ENCODE measurements around the gene SH3TC1. TPM values are rescaled to one million over a fixed set of nuclear protein-coding genes. Genes with fewer than 3 reads are reported as not detected.

The SH3TC1 gene
- polyA plus RNA-seq, 3 donors, result 36.9 to 85.7 (median 41.9) TPM

GRCh38 chr4:8163026-8163425 is 36.1 kb upstream of the SH3TC1 start:
- TF ChIP-seq CTCF (IDR thresholded peaks at IDR 0.05), result no peak
- H3K9me3 Mint-ChIP-seq, result peaks cover 2 to 9% (median 2%) of the 10 kb centered on the region in 7 donors
- Histone ChIP-seq H3K79me2 (ENCODE audit: insufficient read depth, low read length) (no peaks in the 10 kb centered on the region), H3K4me2 (replicated peaks; ENCODE audit: extremely low read depth, low read length, poor library complexity, severe bottlenecking) (no peak overlapping the region), H3K4me3 (replicated peaks in 1 of 3; ENCODE audit: low read depth in 2 of 3, low read length in 3 of 3) (no peak overlapping the region), H3K27me3 (ENCODE audit: control insufficient read depth in 2 of 2, insufficient read depth in 2 of 2, low read length in 2 of 2) (peaks cover 4 to 11% of the 10 kb centered on the region in 2 donors), H3K9me3 (replicated peaks in 1 of 2; ENCODE audit: control insufficient read depth in 1 of 2, insufficient read depth in 1 of 2, low read length in 2 of 2) (no peaks in the 10 kb centered on the region), H3K27ac (ENCODE audit: low read depth in 1 of 2, low read length in 2 of 2) (no peak overlapping the region), H4K20me1 (ENCODE audit: insufficient read depth, low read length) (no peaks in the 10 kb centered on the region), H2AFZ (ENCODE audit: insufficient read depth, low read depth, low read length, poor library complexity, severe bottlenecking) (no peak overlapping the region), H3K9ac (ENCODE audit: insufficient read depth, low read length, poor library complexity, severe bottlenecking) (no peak overlapping the region), H3K4me1 (ENCODE audit: control insufficient read depth in 1 of 2, insufficient read depth in 2 of 2, low read length in 2 of 2) (peaks cover 26 to 37% of the 10 kb centered on the region in 2 donors), H3K36me3 (replicated peaks in 1 of 2; ENCODE audit: control insufficient read depth in 1 of 2, insufficient read depth in 2 of 2, low read length in 2 of 2) (no peaks in the 10 kb centered on the region)
- H3K27me3 Mint-ChIP-seq (ENCODE audit: low read depth in 3 of 3), result peaks cover 20 to 41% (median 29%) of the 10 kb centered on the region in 3 donors
- no peak for DNase-seq
- intact Hi-C loops (cut with micrococcal nuclease), result no loop called here
- H3K4me1 Mint-ChIP-seq, result peaks cover 28% of the 10 kb centered on the region
- 92% methylated on average over 6 of the region's 7 CpGs for WGBS (ENCODE audit: insufficient coverage)
- peak overlapping the region in 1 of 7 donors; percentile 41 for H3K27ac Mint-ChIP-seq
- H3K36me3 Mint-ChIP-seq, result no peaks in the 10 kb centered on the region
- no peak overlapping the region for H3K4me3 Mint-ChIP-seq

- 94% methylated on average over 18 of the region's 19 CpGs for WGBS (ENCODE audit: insufficient coverage)
- H3K4me3 ChIP-seq (replicated peaks in 1 of 3; ENCODE audit: low read depth in 2 of 3, low read length in 3 of 3), result no peak overlapping the region
- no peaks in the 10 kb centered on the region for H4K20me1 ChIP-seq (ENCODE audit: insufficient read depth, low read length)
- TF ChIP-seq CTCF (IDR thresholded peaks at IDR 0.05), result no peak
- no peaks in the 10 kb centered on the region for H3K36me3 ChIP-seq (replicated peaks in 1 of 2; ENCODE audit: control insufficient read depth in 1 of 2, insufficient read depth in 2 of 2, low read length in 2 of 2)
- peaks cover 27 to 37% of the 10 kb centered on the region in 2 donors for H3K4me1 ChIP-seq (ENCODE audit: control insufficient read depth in 1 of 2, insufficient read depth in 2 of 2, low read length in 2 of 2)
- no peaks in the 10 kb centered on the region for H3K36me3 Mint-ChIP-seq
- no peak overlapping the region for H2AFZ ChIP-seq (ENCODE audit: insufficient read depth, low read depth, low read length, poor library complexity, severe bottlenecking)
- H3K4me2 ChIP-seq (replicated peaks; ENCODE audit: extremely low read depth, low read length, poor library complexity, severe bottlenecking), result no peak overlapping the region
- H3K27me3 ChIP-seq (ENCODE audit: control insufficient read depth in 2 of 2, insufficient read depth in 2 of 2, low read length in 2 of 2), result peaks cover 0 to 7% of the 10 kb centered on the region in 2 donors
- H3K9ac ChIP-seq (ENCODE audit: insufficient read depth, low read length, poor library complexity, severe bottlenecking), result no peak overlapping the region
- H3K9me3 Mint-ChIP-seq, result peaks cover 6 to 15% (median 8%) of the 10 kb centered on the region in 7 donors
- H3K4me3 Mint-ChIP-seq, result no peak overlapping the region
- H3K9me3 ChIP-seq (replicated peaks in 1 of 2; ENCODE audit: control insufficient read depth in 1 of 2, insufficient read depth in 1 of 2, low read length in 2 of 2), result peaks cover 5% of the 10 kb centered on the region in 2 donors
- DNase-seq, result no peak
- H3K27ac Mint-ChIP-seq, result no peak overlapping the region
- H3K79me2 ChIP-seq (ENCODE audit: insufficient read depth, low read length), result no peaks in the 10 kb centered on the region
- H3K27ac ChIP-seq (ENCODE audit: low read depth in 1 of 2, low read length in 2 of 2), result no peak overlapping the region
- H3K27me3 Mint-ChIP-seq (ENCODE audit: low read depth in 3 of 3), result peaks cover 17 to 37% (median 28%) of the 10 kb centered on the region in 3 donors
- H3K4me1 Mint-ChIP-seq, result peaks cover 34% of the 10 kb centered on the region
- intact Hi-C loops (cut with micrococcal nuclease), result no loop called here
Observed at GRCh38 chr4:8163436-8164193, 35.5 kb upstream of the SH3TC1 start.

Data from CD14-positive monocyte (primary cell).